Ammon's horn (tissue), 1 donor: ENCODE data around the gene KDF1.
"Not testable (repeated sequence)": the region's sequence is repeated elsewhere in the genome, so short reads cannot be mapped to it uniquely, and the experiment has no call there.

ENCODE experiments used
- DNase-seq: peaks from one replicate; pipeline ENCODE4 v3.0.0-alpha.2; 2016; ENCODE audit warnings: low spot score

The KDF1 gene

DNA sequence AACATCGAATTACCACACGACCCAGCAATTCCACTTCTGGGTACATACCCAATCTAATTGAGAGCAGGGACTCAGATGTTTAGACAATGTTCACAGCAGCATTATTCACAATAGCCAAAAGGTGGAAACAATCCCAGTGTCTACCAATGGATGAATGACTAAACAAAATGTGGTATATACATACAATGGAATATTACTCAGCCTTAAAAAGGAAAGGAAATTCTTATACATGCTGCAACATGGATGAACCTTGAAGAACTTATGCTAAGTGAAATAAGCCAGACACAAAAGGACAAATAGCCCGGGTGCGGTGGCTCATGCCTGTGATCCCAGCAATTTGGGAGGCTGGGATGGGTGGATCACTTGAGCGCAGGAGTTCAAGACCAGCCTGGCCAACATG lies 6.9 kb downstream of the KDF1 start:
- DNase-seq, result no peak

DNA sequence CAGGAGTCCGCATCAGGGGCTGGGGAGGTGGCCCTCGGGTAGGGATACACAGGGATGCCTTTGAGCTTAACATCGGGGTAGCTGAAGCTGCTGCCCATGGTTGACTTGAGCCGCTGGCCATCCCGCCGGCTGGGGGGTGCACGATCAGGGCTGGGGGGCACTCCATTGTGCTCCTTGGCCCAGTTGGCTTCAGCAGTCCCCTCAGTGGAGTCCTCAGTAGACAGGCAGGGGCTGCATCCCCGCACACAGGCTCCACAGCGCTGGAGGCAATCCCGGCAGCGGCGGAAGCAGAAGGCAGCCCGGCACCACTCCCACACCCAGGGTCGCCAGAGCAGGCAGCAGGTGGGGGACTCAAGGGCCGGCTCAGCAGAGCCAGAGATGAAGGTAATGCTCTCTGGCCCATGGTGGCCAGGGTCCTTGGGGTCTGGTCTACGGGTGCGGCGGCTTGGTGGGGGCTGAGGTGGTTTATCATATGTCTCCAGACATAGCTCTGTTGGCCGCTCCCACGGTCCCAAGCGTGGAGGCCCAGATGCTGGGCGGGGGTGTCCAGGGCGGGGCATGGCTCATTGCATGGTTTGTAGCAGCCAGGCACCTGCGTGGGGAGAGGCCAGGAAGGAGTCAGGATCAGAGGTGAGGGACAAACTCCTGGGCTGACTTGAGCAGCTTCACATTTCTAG lies 8.3 kb downstream of the KDF1 start:
- no peak for DNase-seq

DNA sequence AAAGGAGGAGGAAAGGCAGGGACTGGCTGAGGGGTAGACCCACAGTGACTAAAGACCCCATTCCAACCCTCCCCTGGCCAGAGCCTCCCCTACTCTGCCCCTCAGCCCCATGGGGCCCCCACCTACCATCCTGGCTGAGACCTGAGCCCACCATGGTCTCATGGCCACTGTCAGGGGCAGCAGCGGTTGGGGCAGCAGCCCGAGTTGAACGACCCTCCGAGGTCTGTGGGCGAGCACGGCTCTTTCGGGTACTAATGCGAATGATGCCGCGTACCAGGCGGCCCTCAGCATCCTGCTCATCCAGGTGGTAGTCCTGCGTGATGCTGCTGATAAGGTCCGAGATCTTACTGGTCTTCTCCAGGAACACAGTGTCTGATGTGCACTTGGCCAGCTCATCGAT lies 9.1 kb downstream of the KDF1 start:
- no peak for DNase-seq

DNA sequence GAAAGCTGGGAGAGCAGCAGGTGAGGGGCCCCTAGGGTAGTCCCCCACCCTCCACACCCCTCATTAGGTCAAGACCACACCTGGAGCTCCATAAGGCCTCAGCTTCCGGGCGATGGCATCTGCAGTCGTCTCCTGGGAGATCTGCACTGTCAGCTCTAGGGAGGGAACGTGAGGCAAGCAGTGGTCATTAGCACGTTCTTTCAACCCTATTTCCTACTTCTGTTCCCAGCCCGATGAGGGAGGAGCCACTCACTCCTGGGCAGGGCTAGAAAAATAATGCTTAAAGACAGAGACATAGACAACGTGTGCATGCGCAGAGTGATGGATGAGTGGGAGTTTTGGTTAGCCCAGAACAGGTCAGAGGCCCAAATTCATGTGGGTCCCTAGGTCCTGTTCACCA lies 9.7 kb downstream of the KDF1 start:
- no peak for DNase-seq

DNA sequence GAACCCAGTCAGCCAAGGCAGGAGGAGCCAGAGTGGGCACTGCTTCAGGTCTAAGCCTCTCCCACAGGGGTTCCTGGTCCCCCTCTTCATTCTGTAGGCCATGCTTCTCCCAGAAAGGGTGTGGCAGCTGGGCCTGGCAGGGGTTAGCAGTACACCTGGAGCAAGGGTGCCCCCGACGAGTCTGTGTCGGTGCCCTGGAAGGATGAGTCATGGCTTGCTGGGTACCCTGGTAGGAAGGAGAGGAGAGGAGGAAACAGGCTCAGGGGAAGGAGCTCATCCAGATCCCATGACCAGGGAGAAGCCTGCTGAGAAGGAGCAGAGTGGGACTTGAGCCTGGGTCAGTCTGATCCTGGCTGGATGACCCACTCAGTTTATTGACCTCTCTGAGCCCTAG lies 10.3 kb downstream of the KDF1 start:
- DNase-seq, result no peak

DNA sequence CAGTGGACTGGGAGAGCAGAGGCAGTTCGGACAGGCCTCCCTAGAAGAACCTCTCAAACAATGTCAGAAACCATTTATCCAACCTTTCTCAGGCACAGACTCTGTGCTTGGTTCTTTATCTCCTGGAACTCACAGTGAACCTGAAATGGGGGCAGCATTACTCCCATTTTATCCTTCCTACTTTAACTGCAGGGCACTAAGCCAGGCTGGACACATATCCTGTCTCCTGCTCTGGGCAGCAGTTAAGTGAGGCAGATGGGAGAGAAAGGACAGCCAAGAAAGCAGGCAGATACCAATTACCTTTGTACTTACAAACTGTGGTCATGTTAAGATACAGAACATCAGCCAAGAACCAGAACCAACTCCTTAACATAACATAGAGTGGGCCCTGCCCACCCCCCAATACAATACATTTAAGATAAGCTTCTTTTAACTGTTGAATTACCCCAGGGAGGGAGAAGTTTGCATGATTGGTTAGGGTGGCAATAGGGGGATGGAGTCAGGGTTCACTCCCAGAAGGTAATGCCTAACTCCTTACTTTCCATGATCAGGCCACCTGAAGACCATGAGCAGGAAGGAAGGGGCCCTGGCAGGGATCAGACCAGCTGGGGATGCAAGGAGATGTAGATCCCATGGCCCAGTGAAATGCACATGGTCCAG lies 10.9 kb downstream of the KDF1 start:
- DNase-seq, result no peak

DNA sequence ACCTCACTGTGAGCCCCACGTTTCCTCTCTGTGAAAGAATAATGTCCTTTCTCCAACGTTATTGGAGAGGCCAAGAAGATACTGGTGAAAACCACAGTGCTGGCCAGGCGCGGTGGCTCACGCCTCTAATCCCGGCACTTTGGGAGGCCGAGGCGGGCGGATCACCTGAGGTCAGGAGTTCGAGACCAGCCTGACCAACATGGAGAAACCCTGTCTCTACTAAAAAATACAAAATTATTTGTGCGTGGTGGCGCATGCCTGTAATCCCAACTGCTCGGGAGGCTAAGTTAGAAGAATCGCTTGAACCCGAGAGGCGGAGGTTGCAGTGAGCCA lies 11.6 kb downstream of the KDF1 start:
- not testable (repeated sequence) for DNase-seq

DNA sequence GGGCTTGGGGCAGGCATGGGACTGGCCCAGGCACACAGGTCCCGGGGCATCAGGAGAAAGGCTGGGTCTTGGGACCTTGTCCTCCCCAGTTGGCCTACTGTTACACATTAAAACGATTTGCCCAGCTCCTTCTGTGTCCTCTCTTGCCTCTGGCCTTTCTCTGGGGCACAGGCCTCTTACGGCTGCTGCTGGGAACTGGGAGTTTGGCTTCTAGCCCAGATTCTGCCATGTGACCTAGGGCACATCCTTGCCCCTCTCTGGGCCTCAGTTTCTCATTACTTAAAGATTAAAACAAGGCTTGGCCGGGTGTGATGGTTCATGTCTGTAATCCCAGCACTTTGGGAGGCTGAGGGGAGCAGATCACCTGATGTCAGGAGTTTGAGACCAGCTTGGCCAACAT lies 14.0 kb downstream of the KDF1 start:
- no peak for DNase-seq

DNA sequence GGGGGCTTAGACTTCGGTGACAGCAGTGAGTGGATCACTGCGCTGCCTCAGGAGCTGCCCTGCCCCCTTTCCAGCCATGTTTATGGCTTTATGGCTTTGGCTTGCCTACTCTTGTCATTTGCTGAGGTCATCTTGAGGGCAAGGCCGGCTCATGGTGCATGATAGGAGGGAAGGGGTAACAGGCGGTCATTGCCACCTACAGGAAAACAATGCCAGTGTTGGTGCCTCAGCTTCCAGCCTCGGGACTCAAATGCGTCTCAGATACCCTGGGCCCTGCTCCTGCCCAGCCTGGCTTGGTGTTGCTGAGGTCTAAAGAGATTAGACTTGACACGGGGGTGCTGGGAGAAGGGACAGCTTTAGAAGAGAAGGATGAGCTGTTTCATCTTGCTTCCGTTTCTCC lies 14.5 kb downstream of the KDF1 start:
- DNase-seq, result no peak

DNA sequence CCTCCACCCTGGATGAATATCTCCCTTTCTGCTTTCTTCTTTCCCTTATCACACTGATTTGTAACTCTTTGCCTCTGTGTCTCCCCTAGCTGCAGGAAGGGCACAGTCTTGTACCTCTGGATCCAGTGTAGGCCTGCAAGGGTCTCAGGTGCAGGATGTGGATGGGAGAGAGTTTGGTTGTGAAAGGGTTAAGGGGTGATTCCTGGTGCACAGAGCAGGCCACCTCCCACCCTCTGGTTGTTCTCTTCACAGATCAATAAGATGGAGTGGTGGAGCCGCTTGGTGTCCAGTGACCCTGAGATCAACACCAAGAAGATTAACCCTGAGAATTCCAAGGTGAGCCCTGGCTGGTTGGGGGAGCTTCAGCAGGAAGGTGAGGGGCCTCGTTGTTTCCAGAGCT lies 15.1 kb downstream of the KDF1 start:
- DNase-seq, result no peak

DNA sequence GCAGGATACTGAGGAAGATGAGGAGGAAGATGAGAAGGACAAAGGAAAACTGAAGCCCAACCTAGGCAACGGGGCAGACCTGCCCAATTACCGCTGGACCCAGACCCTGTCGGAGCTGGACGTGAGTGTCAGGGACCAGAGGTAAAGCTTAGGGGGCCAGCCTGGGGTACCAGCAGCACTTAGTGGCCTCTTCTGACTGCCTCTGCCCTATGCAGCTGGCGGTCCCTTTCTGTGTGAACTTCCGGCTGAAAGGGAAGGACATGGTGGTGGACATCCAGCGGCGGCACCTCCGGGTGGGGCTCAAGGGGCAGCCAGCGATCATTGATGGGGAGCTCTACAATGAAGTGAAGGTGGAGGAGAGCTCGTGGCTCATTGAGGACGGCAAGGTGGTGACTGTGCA lies 17.6 kb downstream of the KDF1 start:
- DNase-seq, result no peak

DNA sequence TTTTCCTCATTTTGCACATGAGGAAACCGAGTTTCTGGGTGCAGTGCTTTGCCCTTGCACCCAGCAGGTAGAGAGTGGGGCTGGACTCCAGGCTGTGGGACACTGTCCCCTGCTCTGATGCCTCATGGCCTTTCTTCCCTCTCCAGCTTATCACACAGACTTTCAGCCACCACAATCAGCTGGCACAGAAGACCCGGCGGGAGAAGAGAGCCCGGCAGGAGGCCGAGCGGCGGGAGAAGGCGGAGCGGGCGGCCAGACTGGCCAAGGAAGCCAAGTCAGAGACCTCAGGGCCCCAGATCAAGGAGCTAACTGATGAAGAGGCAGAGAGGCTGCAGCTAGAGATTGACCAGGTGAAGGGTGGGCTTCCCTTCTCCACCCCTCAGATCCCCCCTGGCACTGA lies 19.0 kb downstream of the KDF1 start:
- no peak for DNase-seq

DNA sequence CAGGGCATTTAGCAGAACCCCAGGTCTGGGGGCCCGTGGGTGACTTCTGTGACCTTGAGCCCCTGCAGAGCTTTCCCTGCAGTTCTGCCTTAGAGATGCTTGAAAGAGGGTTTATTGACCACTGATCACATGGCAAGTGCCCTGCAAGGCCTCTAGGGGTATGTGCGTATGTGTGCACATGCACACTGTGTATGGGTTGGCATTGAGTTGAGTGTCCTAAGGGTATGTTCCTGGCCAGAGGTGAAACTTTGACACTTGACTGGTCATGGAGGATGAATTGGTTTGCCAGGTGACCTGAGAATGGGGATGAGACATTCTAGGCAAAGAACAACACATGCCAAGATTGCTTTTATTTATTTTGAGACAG lies 21.6 kb downstream of the KDF1 start:
- DNase-seq, result no peak

DNA sequence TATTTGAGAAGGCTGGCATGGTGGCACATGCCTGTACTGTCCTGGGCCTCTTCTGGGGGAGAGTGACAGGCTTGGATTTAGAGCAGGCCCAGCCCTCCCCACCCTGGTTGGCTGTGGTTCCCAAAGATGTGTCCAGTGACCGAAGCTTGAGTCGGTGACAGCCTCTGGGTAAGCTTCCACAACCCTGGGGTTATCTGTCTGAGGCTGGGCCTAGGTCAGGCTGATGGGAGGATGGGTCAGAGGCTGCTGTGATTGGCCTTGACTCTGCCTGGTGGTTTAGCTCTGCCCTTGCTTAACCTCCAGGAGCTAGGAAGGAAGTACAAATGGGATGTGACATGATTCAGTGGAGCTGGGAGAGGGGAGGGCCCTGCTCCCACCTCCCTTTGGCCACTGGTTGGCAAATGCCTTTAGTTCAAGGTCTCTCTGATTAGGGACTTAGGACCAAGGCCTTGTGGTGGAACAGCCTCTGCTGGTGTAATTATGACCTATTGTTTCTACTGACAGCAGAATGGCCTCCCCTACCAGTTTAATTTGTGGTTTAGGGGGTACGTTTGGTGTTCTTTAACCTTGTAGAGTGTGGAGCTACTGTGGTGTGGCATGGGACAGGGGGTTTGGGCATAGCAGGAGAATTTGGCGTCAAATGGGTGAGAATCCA lies 22.1 kb downstream of the KDF1 start:
- no peak for DNase-seq

DNA sequence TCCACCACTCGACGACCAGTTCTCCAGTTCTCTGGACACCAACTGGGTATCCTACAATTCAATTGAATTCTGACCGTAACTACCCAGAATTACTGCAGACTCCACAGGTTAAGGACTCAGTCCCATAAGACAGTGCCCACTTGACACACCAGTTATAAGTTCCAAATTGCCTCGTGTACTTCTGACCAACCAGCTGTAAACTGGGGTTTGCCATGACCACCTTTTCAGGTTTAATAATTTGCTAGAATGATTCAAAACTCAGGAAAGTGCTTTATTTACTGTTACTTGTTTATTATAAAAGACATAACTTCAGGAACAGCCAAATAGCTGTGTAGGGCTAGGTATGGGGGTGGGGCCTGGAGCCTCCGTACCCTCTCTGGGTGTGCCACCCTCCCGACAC lies 23.4 kb downstream of the KDF1 start:
- no peak for DNase-seq

DNA sequence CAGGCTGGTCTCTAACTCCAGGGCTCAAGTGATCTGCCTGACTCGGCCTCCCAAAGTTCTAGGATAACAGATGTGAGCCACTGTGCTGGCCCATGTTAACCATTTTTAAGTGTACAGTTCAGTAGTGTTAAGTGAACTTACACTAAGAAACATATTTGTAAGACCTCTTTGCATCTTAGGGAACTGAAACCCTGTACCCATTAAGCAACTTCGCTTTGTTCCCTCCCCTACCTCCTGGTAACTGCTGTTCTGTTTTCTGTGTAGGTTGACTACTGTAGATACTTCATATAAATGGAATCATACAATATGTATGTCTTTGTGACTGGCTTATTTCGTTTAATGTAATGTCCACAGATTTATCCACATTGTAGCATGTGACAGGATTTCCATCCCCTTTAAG lies 27.7 kb downstream of the KDF1 start:
- DNase-seq, result no peak

DNA sequence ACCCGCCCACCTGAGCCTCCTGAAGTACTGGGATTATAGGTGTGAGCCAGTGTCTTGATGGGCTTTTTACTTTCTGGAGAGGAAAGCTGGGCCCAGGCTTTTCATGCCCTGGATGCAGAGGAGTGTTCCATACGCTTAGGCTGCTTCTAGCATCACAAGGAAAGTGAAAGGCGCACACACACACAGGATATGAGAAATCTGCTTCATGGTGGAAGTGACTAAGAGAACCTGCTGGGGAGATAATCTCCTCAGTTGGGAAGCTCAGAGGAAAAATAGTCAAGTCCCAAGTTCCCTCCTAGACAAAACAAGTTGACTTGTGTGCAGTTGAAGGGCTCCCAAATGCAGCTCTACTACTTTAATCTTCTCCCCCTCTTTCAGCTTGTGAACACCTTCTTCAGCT lies 36.6 kb downstream of the KDF1 start:
- no peak for DNase-seq

DNA sequence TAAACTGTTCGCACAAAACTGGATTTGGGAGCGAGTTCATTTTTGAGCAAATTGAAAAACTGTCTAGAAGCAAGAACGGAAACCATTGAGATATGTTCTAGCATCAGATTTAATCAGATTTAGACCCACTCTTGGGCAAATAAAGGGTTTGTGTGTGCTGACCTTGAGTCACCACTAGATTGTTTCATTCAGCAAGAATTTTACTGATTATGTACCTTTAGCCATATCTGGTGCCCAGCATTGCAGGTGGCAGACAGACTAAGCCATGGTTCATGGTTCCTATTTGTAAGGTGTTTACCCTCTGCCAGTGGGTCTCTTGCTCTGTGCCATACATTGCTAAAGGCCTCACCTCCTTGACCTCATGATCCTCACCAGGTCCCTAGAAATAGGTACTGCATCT lies 37.4 kb downstream of the KDF1 start:
- no peak for DNase-seq

DNA sequence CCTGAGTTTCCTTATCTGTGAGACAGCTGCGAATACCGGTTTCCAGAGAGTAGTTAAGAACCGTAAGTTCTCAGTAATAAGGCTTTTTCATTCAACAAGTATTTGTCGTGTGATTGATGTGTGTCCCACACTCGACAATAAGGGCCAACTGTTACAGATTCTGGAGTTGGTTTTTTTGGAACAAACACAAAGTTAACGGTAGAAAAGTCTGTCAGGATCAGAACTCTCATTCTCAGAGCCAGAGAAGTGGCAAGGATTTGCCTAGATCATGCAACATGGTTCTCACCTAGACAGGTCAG lies 37.9 kb downstream of the KDF1 start:
- DNase-seq, result no peak

DNA sequence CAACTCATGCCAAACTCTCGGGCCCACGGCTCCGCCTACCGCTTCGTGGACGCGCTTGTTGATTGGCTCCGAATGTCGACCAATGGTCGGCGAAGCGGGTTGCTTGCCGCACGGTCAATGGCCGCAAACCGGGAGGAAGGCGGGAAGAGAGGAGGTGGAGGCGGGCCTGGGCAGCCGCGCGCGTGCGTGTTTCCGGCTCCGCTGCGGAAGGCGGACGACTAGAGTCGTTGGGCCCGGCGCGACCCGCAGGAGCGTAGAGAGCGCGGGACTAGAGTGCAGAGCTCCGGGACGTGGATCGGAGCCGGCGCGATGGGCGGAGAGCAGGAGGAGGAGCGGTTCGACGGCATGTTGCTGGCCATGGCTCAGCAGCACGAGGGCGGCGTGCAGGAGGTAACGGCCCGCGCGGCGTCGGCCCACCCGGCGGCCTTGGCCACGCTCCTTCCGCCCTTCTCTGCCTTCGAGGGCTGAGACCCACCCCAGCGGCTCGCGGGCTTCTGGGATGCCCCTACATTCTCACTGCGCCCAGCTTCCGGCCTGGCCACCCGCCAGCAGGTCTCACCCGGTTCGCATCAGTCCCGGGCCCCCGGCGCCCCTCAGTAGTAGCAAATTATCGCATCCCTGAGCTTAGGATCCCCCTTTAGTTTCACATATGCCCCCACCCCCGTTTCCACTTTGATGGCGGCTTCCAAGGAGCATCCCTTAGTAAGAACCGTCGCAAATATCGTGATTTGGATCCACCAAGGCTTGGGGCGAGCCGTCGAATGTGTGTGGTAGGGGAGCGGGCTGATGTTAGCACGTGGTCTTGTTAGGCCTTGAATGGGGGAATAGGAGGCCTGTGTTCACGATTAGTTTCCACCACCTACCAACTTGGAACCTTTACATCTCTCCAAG lies 38.5 kb downstream of the KDF1 start, which contains the start of gene NUDC:
TSS of gene NUDC (plus strand) at position 204 of the 891 bp plus-strand sequence. CDS start at position 310, 106 bp downstream.
- peak; percentile 99 for DNase-seq

DNA sequence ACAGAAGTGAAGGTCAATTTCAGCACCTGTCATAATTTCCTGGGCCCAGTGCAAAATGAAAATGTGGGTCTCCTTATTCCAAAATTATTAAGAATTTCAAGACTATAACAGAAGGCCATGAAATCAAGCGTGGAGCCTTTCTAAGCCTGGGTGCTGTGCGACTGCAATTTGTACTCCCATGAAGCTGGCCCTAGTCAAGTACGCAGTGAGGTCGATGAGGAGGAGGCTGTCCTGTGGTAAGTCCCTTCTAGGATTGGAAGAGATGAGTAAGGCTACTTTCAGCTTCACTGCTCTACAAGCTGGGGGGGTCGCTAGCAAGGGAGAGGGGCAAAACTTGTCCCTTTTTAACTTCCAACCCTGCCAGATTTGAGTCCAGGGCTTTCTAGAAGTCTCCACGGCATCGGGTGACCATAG lies 39.1 kb downstream of the KDF1 start:
- no peak for DNase-seq

DNA sequence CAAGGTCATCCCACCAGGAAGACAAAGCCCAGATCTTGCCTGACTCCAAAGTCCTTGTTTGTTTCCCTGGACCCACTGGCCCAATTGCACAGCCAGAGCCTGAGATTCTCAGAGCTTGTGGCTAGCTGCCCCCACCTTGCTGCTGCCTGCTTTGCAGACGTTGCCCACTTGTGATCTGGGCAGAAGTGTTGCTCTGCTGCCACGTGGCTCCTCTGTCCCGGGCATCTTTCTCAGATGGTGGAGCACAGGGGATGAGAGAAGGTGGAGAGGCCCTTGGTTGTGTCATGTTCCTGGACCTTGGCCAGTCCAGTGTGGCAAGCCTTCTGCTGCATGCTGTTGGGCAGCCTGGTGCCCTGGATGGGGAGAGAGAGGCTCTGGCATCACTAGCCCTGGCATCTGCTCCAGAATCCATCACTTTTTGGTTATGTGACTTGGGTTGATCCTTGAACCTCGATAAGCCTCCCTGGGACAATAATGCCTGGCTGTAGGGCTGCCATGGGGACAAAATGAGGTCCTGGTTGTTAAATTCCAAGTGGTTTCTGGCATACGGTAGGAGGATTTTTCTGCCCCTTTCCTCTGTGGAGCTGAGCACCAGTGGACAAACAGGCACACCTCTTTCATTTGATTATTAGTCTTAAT lies 44.9 kb downstream of the KDF1 start:
- DNase-seq, result no peak
